ENCODE results near the gene PISD.

DNA sequence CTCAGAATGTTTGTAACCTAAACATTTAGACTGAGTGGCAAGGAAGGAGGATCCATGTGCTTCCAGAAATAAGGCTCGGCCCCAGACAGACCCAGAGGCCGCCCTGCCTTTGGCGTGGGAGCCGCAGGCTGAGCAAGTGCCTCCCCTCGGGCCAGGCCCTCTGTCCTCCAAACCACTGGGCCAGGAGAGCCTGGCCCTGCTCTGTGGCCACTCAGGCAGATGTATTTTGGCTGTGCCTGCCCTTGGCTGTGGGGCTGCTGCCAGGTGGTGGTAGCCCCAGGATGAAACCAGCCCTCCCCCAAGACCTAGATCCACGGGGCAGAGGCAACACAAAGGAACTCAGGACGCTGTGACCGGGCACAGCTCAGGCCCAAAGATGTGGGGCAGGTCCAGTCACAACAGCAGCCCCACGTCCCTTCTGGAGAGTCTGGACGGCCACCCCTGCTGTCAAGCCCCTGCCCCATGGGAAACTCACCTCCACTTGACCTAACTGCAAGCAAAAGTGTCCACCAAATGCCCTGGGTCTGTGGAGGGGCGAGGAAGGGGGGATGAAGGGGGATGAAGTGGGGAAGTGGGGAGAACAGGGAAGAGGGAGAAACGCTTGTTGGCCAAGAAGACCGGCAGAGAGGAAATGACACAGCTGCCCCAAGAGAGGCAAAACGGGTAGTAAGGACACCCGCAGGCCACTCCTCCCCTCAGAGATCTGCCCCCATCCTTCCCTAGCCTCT, 24.0 kb downstream of the PISD start:
- TF ChIP-seq, protein P1, sequence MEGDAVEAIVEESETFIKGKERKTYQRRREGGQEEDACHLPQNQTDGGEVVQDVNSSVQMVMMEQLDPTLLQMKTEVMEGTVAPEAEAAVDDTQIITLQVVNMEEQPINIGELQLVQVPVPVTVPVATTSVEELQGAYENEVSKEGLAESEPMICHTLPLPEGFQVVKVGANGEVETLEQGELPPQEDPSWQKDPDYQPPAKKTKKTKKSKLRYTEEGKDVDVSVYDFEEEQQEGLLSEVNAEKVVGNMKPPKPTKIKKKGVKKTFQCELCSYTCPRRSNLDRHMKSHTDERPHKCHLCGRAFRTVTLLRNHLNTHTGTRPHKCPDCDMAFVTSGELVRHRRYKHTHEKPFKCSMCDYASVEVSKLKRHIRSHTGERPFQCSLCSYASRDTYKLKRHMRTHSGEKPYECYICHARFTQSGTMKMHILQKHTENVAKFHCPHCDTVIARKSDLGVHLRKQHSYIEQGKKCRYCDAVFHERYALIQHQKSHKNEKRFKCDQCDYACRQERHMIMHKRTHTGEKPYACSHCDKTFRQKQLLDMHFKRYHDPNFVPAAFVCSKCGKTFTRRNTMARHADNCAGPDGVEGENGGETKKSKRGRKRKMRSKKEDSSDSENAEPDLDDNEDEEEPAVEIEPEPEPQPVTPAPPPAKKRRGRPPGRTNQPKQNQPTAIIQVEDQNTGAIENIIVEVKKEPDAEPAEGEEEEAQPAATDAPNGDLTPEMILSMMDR (conservative IDR thresholded peaks at IDR 0.05 in 1 of 2, IDR thresholded peaks at IDR 0.05 in 1 of 2; ENCODE audit: extremely low read depth in 1 of 2, insufficient read depth in 1 of 2, low read depth in 1 of 2, low read length in 2 of 2), result no peak
- TF ChIP-seq EZH2 (IDR thresholded peaks at IDR 0.05; ENCODE audit: borderline replicate concordance, low read length), result no peak

All from mammary epithelial cell (primary cell).